Gastrocnemius medialis (tissue), 4 donors: Measurements from ENCODE around the gene NAA30. TPM values are rescaled to one million over a fixed set of nuclear protein-coding genes. Genes with fewer than 3 reads are reported as not detected.

Experiments used
- ATAC-seq, 2 donors: fragments of 150-250 bp; one replicate each; pipeline ENCODE4 v1.9.1; 2016
- DNase-seq, 2 donors: peaks; one replicate each; pipeline ENCODE4 v3.0.0-alpha.2; 2019
- H3K27ac ChIP-seq, 4 donors: fragments of 200-600 bp; sonication (generic); 1 replicate in 1 of 4; 2 replicates in 3 of 4; pipeline ENCODE4 v1.5.1; 2016 to 2018; ENCODE audit warnings: mild to moderate bottlenecking in 2 of 4, moderate library complexity in 1 of 4
- H3K27me3 ChIP-seq, 3 donors: fragments of 200-600 bp; sonication (generic) in 2 of 3; 1 replicate in 1 of 3; 2 replicates in 2 of 3; pipeline versions ENCODE4 v1.5.1 to v1.6.0; 2016 to 2019; ENCODE audit warnings: mild to moderate bottlenecking in 1 of 3, moderate library complexity in 1 of 3
- H3K36me3 ChIP-seq, 2 donors: fragments of 200-600 bp; sonication (generic) in 1 of 2; one replicate each; pipeline ENCODE4 v1.5.1; 2017 to 2018
- H3K4me1 ChIP-seq, 2 donors: fragments of 200-600 bp; sonication (generic) in 1 of 2; one replicate each; pipeline ENCODE4 v1.5.1; 2016 to 2017; ENCODE audit warnings: mild to moderate bottlenecking in 2 of 2
- H3K4me3 ChIP-seq, 4 donors: fragments of 200-600 bp; sonication (generic) in 3 of 4; 1 replicate in 1 of 4; 2 replicates in 3 of 4; pipeline ENCODE4 v1.5.1; 2016 to 2019; ENCODE audit warnings: mild to moderate bottlenecking in 2 of 4
- H3K9me3 ChIP-seq, 3 donors: fragments of 200-600 bp; sonication (generic) in 2 of 3; 1 replicate in 1 of 3; 2 replicates in 2 of 3; pipeline ENCODE4 v1.5.1; 2016 to 2019
- POLR2A ChIP-seq, 2 donors: fragments of 450-650 bp; IDR thresholded peaks; one replicate each; pipeline ENCODE4 v1.6.1; 2017; ENCODE audit warnings: antibody characterized with exemption in 2 of 2, mild to moderate bottlenecking in 2 of 2, moderate library complexity in 2 of 2
- in situ Hi-C, 4 donors: fragments of 200-750 bp; cut with MboI; loops; one replicate each; pipeline versions ENCODE4 v1.15.0 to v1.8.0; 2017; ENCODE audit warnings: low sequenced_read_pairs in 4 of 4
- intact Hi-C: fragments of 100-400 bp; cut with DNase I; formaldehyde crosslinking; loops from one replicate; pipeline ENCODE4 v1.15.1; 2023; ENCODE audit warnings: low total_unique reads
- total RNA-seq, 4 donors: library from RNA; depleted of rRNA; stranded (reverse); fragments of >200 nt; gene quantifications; one replicate each; pipeline versions ENCODE4 v1.1.0 to v1.2.3, GENCODE V29; 2016
- TF ChIP-seq, protein P1 (sequence below), 5 experiments: fragments of 450-650 bp in 3 of 5; fragments of 200-600 bp in 2 of 5; sonication (generic) in 2 of 5; IDR thresholded peaks in 4 of 5; conservative IDR thresholded peaks in 1 of 5; 1 replicate in 4 of 5; 2 replicates in 1 of 5; pipeline ENCODE4 v1.5.1; 2016 to 2019; ENCODE audit warnings: antibody characterized with exemption in 5 of 5, mild to moderate bottlenecking in 3 of 5, moderate library complexity in 3 of 5

NAA30 gene
- total RNA-seq, 4 donors from 2014 or later, result 30.9 to 53.7 (median 38.6) TPM

DNA sequence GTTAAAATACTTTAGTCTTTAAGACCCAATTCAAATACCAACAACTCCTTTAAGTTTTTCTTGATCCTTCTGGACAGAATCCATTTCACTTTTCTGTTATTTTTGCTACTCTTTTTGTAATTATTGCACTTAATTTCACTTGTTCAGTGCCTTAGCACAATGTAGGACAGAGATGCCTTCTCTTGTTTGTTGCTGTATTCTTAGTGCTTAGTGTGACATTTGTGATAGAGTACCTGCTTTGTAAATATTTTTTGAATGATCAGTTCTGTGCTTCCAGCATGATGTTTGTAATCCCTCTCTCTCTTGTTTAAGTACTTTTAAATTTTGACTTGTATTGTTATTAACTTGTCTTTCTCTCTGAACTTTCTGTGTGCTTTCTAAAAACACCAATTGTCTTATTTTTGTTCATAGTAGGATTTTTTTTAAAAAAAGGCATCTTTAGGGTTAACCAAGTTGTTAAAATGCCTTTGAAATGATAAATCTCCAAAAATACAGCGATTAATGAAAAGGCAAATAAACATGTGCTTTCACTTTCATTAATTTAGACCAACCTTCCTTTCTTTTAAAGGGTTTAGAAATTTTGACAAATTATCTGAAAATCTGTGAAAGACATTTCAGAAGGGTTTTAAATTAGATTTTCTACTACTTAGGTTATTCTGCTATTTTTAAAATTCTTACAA, 11.9 kb downstream of the NAA30 start:
- Histone ChIP-seq H3K27ac (peak overlapping the region; percentile 17 to 53 (median 28)), H3K9me3 (no peaks in the 10 kb centered on the region), H3K36me3 (peaks cover 0 to 4% of the 10 kb centered on the region in 2 donors), H3K4me1 (peaks cover 38 to 45% of the 10 kb centered on the region in 2 donors), H3K4me3 (peak overlapping the region; percentile 11 to 28 (median 18)), H3K27me3 (no peaks in the 10 kb centered on the region)
- intact Hi-C loops (no loop called here), in situ Hi-C loops (no loop called here)
- TF ChIP-seq, protein P1, sequence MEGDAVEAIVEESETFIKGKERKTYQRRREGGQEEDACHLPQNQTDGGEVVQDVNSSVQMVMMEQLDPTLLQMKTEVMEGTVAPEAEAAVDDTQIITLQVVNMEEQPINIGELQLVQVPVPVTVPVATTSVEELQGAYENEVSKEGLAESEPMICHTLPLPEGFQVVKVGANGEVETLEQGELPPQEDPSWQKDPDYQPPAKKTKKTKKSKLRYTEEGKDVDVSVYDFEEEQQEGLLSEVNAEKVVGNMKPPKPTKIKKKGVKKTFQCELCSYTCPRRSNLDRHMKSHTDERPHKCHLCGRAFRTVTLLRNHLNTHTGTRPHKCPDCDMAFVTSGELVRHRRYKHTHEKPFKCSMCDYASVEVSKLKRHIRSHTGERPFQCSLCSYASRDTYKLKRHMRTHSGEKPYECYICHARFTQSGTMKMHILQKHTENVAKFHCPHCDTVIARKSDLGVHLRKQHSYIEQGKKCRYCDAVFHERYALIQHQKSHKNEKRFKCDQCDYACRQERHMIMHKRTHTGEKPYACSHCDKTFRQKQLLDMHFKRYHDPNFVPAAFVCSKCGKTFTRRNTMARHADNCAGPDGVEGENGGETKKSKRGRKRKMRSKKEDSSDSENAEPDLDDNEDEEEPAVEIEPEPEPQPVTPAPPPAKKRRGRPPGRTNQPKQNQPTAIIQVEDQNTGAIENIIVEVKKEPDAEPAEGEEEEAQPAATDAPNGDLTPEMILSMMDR (IDR thresholded peaks at IDR 0.05 in 4 of 5, conservative IDR thresholded peaks at IDR 0.05 in 1 of 5), result no peak
- TF ChIP-seq POLR2A (IDR thresholded peaks at IDR 0.05), result no peak
- ATAC-seq (no peak), DNase-seq (no peak)

DNA sequence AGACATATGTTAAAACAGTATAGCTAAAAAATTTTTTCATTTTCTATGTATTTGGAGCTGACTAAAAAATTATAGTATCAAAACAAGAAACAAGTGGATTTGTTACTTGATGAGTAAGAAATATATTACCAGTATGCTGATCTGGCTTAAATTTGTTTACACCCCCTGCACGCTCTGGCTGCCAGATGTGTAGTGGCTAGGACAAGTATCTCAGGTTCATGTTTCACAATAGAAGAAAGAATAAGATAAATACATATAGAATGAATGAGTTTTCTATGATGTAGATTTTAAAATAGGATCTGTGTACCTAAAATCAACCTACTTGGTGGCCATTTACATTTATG, 13.1 kb downstream of the NAA30 start:
- no peak for ATAC-seq
- Histone ChIP-seq H3K27me3 (no peaks in the 10 kb centered on the region), H3K4me1 (peaks cover 38 to 45% of the 10 kb centered on the region in 2 donors), H3K4me3 (no peak overlapping the region), H3K9me3 (no peaks in the 10 kb centered on the region), H3K27ac (peak overlapping the region in 3 of 4 donors; percentile 6 to 28 (median 27)), H3K36me3 (peaks cover 0 to 4% of the 10 kb centered on the region in 2 donors)
- in situ Hi-C loops (no loop called here), intact Hi-C loops (no loop called here)
- no peak for TF ChIP-seq POLR2A (IDR thresholded peaks at IDR 0.05)
- TF ChIP-seq, protein P1 (IDR thresholded peaks at IDR 0.05 in 4 of 5, conservative IDR thresholded peaks at IDR 0.05 in 1 of 5), result no peak
- DNase-seq, result no peak

DNA sequence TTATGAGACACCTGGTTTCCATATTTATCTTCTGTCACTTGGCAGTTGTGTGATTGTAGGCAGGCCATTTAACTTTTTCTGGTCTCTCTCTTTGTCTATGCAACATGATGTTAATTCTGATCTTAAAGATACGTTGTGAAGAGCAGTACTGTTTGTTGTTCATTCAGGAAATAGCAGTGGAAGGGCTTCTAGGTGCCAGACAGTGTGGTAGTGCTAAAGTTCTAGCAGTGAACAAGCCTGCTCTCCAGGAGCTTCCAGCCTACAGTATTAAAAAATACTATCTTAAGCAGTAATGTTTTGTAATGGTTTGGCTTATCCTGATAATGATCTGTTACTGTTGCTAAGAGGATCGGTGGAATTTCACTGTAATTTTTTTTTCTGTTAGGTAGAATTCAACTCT, 15.2 kb downstream of the NAA30 start:
- intact Hi-C loops, result no loop called here
- no peak for ATAC-seq
- H3K9me3 ChIP-seq, result no peaks in the 10 kb centered on the region
- no peaks in the 10 kb centered on the region for H3K27me3 ChIP-seq
- no peak for TF ChIP-seq POLR2A (IDR thresholded peaks at IDR 0.05)
- TF ChIP-seq, protein P1 (IDR thresholded peaks at IDR 0.05 in 4 of 5, conservative IDR thresholded peaks at IDR 0.05 in 1 of 5), result no peak
- H3K27ac ChIP-seq, result no peak overlapping the region
- DNase-seq, result no peak
- in situ Hi-C loops, result no loop called here
- H3K36me3 ChIP-seq, result no peaks in the 10 kb centered on the region
- H3K4me3 ChIP-seq, result no peak overlapping the region
- H3K4me1 ChIP-seq, result peaks cover 38 to 43% of the 10 kb centered on the region in 2 donors

DNA sequence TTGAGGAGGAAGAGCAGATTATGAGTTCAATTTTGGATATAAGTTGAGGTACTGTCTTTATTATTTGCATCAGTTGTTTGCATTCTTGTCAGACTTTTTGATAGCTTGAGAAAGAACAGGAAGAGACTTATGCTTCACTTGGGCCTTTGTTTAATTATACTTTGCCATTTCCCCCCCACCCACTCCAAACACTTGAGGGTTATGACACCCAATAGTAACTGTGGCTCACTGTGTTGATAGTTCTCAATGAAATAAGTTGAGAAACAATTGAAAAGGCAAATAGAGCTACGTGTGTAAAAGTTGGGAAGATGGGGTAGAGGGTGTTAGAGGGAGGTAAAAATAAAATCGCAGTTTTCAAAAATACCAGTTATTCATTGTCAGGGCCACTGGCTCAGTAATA, 17.7 kb downstream of the NAA30 start:
- TF ChIP-seq, protein P1 (IDR thresholded peaks at IDR 0.05 in 4 of 5, conservative IDR thresholded peaks at IDR 0.05 in 1 of 5), result no peak
- TF ChIP-seq POLR2A (IDR thresholded peaks at IDR 0.05), result no peak
- Histone ChIP-seq H3K27me3 (no peaks in the 10 kb centered on the region), H3K4me3 (no peak overlapping the region), H3K4me1 (peaks cover 19 to 21% of the 10 kb centered on the region in 2 donors), H3K27ac (no peak overlapping the region), H3K36me3 (no peaks in the 10 kb centered on the region), H3K9me3 (no peaks in the 10 kb centered on the region)
- ATAC-seq (no peak), DNase-seq (no peak)
- in situ Hi-C loops (no loop called here), intact Hi-C loops (no loop called here)

DNA sequence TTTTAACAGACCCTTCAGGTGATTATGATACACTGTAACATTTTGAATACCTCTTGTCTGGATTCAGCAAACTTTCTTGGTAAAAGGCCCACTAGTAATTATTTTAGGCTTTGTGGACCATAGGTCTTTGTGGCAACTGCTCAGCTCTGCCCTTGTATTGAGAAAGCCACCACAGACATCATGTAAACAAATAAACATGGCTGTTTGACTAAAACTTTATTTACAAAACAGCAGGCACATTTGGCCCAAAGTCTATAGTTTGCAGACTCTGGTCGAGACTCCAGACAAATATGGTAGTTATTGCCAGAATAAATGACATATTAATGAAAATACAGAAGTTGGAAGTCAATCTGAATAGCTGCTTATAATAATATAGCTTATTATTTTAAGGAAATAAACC, 18.2 kb downstream of the NAA30 start:
- Histone ChIP-seq H3K4me1 (peaks cover 13 to 21% of the 10 kb centered on the region in 2 donors), H3K9me3 (no peaks in the 10 kb centered on the region), H3K27me3 (no peaks in the 10 kb centered on the region), H3K27ac (no peak overlapping the region), H3K36me3 (no peaks in the 10 kb centered on the region), H3K4me3 (no peak overlapping the region)
- in situ Hi-C loops, result no loop called here
- DNase-seq, result no peak
- intact Hi-C loops, result no loop called here
- no peak for TF ChIP-seq POLR2A (IDR thresholded peaks at IDR 0.05)
- TF ChIP-seq, protein P1 (IDR thresholded peaks at IDR 0.05 in 4 of 5, conservative IDR thresholded peaks at IDR 0.05 in 1 of 5), result no peak
- no peak for ATAC-seq
